D721Med (cell line): ENCODE measurements around the gene LTB4R.

Source experiments
- DNase-seq: peaks from one replicate; pipeline ENCODE4 v3.0.0; 2011; ENCODE audit warnings: low spot score; ENCODE audit not compliant: insufficient read length
- FAIRE-seq: peaks from 2 replicates; lab custom pipeline; 2011; peaks lifted over from hg19 to GRCh38; lab: Jason Lieb, UNC
- CTCF ChIP-seq: IDR thresholded peaks from 2 replicates; pipeline ENCODE4 v1.5.1; 2012; ENCODE audit warnings: mild to moderate bottlenecking, control low read depth; ENCODE audit not compliant: insufficient read depth; ENCODE audit errors: missing control alignments

LTB4R gene

GRCh38 chr14:24279301-24280186 is 31.8 kb upstream of the LTB4R start:
- DNase-seq: no peak
- FAIRE-seq: no peak
- no peak for TF ChIP-seq CTCF

GRCh38 chr14:24280797-24281460 is 30.4 kb upstream of the LTB4R start:
- no peak for TF ChIP-seq CTCF
- no peak for FAIRE-seq
- no peak for DNase-seq

- no peak for FAIRE-seq
Observed at GRCh38 chr14:24281636-24282035, 29.7 kb upstream of the LTB4R start.

GRCh38 chr14:24282736-24283135 is 28.6 kb upstream of the LTB4R start:
- TF ChIP-seq CTCF: no peak
- FAIRE-seq (no peak), DNase-seq (no peak)

More at GRCh38 chr14:24281636-24282035, 29.7 kb upstream of the LTB4R start:
- TF ChIP-seq CTCF: no peak
- no peak for DNase-seq

- TF ChIP-seq CTCF: no peak
- DNase-seq: no peak
- FAIRE-seq: no peak
Observed at GRCh38 chr14:24283796-24284460, 27.4 kb upstream of the LTB4R start.

GRCh38 chr14:24284501-24285035 is 26.7 kb upstream of the LTB4R start:
- DNase-seq: no peak
- TF ChIP-seq CTCF: no peak
- FAIRE-seq: no peak
